ENCODE measurements around the gene GRIA3.

- TF ChIP-seq CTCF (conservative IDR thresholded peaks at IDR 0.05): no peak
- TF ChIP-seq EZH2 (IDR thresholded peaks at IDR 0.05; ENCODE audit: low read depth): no peak
These were observed 72.3 kb downstream of the GRIA3 start for GRCh38 chrX:123256378-123256777.

All from PC-9 (cell line).